Measurements from ENCODE around the gene RELCH. TPM values are rescaled to one million over a fixed set of nuclear protein-coding genes. Genes with fewer than 3 reads are reported as not detected.

Gene RELCH
- total and polyA plus RNA-seq, 10 of the 15 experiments (the other 5 are each of a cell fraction or from before 2014, with no cell fraction given), result 3.1 to 23.6 (median 14.5) TPM

DNA sequence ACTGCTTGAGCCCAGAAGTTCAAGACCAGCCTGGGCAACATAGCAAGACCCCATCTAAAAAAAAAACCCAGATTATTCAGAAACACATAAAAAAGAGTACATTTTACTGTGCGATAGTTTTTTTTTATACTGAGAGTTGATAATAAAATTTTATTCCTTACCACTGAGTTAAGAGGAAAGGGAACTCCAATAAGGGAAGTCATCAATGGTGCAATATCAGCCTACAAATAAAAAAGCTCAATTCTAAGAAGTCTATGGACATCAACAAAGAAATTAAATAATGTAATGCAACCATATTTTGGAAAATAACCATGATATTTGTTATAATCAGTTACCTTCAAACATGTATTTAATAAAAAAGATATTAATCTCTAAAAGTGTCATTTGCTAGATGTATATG lies 46.8 kb upstream of the RELCH start:
- SMC1A ChIA-PET (ENCODE audit: uncharacterized antibody, unreplicated experiment), result interaction anchor here (1.1 to 1.4 kb wide), 2 partner anchors 9 to 558 kb away, joined by 4 read pairs; no protein-coding TSS in a partner anchor
- Histone ChIP-seq H2AFZ (ENCODE audit: control insufficient read depth, low read depth, low read length) (no peak overlapping the region), H3K9ac (ENCODE audit: control insufficient read depth, insufficient read depth, low read length) (no peak overlapping the region), H3K4me2 (ENCODE audit: control insufficient read depth, insufficient read depth) (no peak overlapping the region), H3K27me3 (replicated peaks in 1 of 2; ENCODE audit: control insufficient read depth in 2 of 2, insufficient read depth in 2 of 2, low read length in 1 of 2) (no peaks in the 10 kb centered on the region), H3K4me1 (ENCODE audit: control insufficient read depth, insufficient read depth, low read length) (no peaks in the 10 kb centered on the region), H3K79me2 (ENCODE audit: control insufficient read depth, insufficient read depth, low read length) (no peaks in the 10 kb centered on the region), H3K4me3 (no peak overlapping the region), H3K36me3 (ENCODE audit: control insufficient read depth in 2 of 2, insufficient read depth in 2 of 2, low read length in 1 of 2) (no peaks in the 10 kb centered on the region; a peak in 2 of 4 replicates), H3K27ac (ENCODE audit: control insufficient read depth, insufficient read depth) (no peak overlapping the region), H3K9me3 (replicated peaks; ENCODE audit: control insufficient read depth, insufficient read depth, low read length) (no peaks in the 10 kb centered on the region), H4K20me1 (ENCODE audit: control insufficient read depth, insufficient read depth) (no peaks in the 10 kb centered on the region)
- POLR2A ChIA-PET, result no interaction called here
- 77% methylated on average over 1 of the region's 1 CpG for whole genome bisulfite sequencing (ENCODE audit: insufficient coverage, insufficient replicate concordance, low lambda C conversion rate, missing lambda C conversion rate)
- RAD21 ChIA-PET (ENCODE audit: unreplicated experiment), result no interaction called here
- ATAC-seq, result no peak
- intact Hi-C loops (cut with micrococcal nuclease; ENCODE audit: unreplicated experiment) (no loop called here), in situ Hi-C loops (cut with MboI) (no loop called here)
- no peak for DNase-seq (ENCODE audit: low read depth, low spot score)
- FAIRE-seq, result no peak
- CTCF ChIA-PET, result interaction anchor here (0.6 to 1.5 kb wide), 3 partner anchors 9 to 558 kb away, joined by 3 to 7 read pairs (median 4); no protein-coding TSS in a partner anchor
- no TSS peak for BruUV-seq (replicated peaks)
- TF ChIP-seq RFX5 (IDR thresholded peaks at IDR 0.05; ENCODE audit: low read depth, low read length), result no peak
- TF ChIP-seq STAT1 (conservative IDR thresholded peaks at IDR 0.05), result no peak
- TF ChIP-seq, protein P1, sequence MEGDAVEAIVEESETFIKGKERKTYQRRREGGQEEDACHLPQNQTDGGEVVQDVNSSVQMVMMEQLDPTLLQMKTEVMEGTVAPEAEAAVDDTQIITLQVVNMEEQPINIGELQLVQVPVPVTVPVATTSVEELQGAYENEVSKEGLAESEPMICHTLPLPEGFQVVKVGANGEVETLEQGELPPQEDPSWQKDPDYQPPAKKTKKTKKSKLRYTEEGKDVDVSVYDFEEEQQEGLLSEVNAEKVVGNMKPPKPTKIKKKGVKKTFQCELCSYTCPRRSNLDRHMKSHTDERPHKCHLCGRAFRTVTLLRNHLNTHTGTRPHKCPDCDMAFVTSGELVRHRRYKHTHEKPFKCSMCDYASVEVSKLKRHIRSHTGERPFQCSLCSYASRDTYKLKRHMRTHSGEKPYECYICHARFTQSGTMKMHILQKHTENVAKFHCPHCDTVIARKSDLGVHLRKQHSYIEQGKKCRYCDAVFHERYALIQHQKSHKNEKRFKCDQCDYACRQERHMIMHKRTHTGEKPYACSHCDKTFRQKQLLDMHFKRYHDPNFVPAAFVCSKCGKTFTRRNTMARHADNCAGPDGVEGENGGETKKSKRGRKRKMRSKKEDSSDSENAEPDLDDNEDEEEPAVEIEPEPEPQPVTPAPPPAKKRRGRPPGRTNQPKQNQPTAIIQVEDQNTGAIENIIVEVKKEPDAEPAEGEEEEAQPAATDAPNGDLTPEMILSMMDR (IDR thresholded peaks at IDR 0.05 in 2 of 3, conservative IDR thresholded peaks at IDR 0.05 in 1 of 3; ENCODE audit: control insufficient read depth in 2 of 3, extremely low read depth in 1 of 3, insufficient read depth in 1 of 3, low read depth in 3 of 3, low read length in 3 of 3), result no peak
- TF ChIP-seq, protein P2, sequence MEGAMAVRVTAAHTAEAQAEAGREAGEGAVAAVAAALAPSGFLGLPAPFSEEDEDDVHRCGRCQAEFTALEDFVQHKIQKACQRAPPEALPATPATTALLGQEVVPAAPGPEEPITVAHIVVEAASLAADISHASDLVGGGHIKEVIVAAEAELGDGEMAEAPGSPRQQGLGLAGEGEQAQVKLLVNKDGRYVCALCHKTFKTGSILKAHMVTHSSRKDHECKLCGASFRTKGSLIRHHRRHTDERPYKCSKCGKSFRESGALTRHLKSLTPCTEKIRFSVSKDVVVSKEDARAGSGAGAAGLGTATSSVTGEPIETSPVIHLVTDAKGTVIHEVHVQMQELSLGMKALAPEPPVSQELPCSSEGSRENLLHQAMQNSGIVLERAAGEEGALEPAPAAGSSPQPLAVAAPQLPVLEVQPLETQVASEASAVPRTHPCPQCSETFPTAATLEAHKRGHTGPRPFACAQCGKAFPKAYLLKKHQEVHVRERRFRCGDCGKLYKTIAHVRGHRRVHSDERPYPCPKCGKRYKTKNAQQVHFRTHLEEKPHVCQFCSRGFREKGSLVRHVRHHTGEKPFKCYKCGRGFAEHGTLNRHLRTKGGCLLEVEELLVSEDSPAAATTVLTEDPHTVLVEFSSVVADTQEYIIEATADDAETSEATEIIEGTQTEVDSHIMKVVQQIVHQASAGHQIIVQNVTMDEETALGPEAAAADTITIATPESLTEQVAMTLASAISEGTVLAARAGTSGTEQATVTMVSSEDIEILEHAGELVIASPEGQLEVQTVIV (IDR thresholded peaks at IDR 0.05; ENCODE audit: borderline replicate concordance, partially characterized antibody), result no peak
- no peak for TF ChIP-seq NFXL1 (IDR thresholded peaks at IDR 0.05; ENCODE audit: borderline replicate concordance)
